Ishikawa (cell line): ENCODE results near the gene RTN4R.

Source experiments
- MAX ChIP-seq: IDR thresholded peaks from 2 replicates; pipeline ENCODE4 v1.6.1; 2012
- REST ChIP-seq: IDR thresholded peaks from 2 replicates; pipeline ENCODE4 v1.6.1; 2012; ENCODE audit warnings: low read depth, mild to moderate bottlenecking
- TCF12 ChIP-seq: IDR thresholded peaks from 2 replicates; pipeline ENCODE4 v1.6.1; 2012; ENCODE audit warnings: low read depth
- TEAD4 ChIP-seq: IDR thresholded peaks from 2 replicates; pipeline ENCODE4 v1.6.1; 2012
- ZBTB7A ChIP-seq: IDR thresholded peaks from 2 replicates; pipeline ENCODE4 v1.6.1; 2012; ENCODE audit warnings: low read depth

- TF ChIP-seq MAX, result no peak
- TF ChIP-seq TEAD4, result no peak
- TF ChIP-seq TCF12, result no peak
- TF ChIP-seq ZBTB7A, result no peak
- no peak for TF ChIP-seq REST
These were observed 32.6 kb downstream of the RTN4R start for GRCh38 chr22:20235389-20235991.
